Measurements from ENCODE around the gene CFAP20. TPM values are rescaled to one million over a fixed set of nuclear protein-coding genes. Genes with fewer than 3 reads are reported as not detected.
A peak's percentile ranks its signal among the peaks of the same experiment; 100 is the strongest.

The CFAP20 gene
- total RNA-seq, 1 experiment from 2014 or later = 60.4 TPM

- H3K4me2 ChIP-seq (ENCODE audit: insufficient read depth, insufficient read length, low read length) = no peak overlapping the region
- no peak overlapping the region for H3K23ac ChIP-seq (ENCODE audit: insufficient read length, low read depth, low read length)
- no peaks in the 10 kb centered on the region for H3K27me3 Mint-ChIP-seq (ENCODE audit: low read depth)
- H2BK5ac ChIP-seq (ENCODE audit: insufficient read length, low read length) = no peak overlapping the region
- H3K23me2 ChIP-seq (ENCODE audit: insufficient read length, low read depth, low read length, poor library complexity, severe bottlenecking) = no peaks in the 10 kb centered on the region
- H2BK120ac ChIP-seq (ENCODE audit: low read depth, low read length, poor library complexity, severe bottlenecking) = no peak overlapping the region
- no peak for DNase-seq
- WGBS (ENCODE audit: extremely low coverage, insufficient read length, low lambda C conversion rate) = no CpG with 5 or more reads among the region's 5 CpGs
- H3T11ph ChIP-seq (ENCODE audit: low read length) = no peak overlapping the region
- no peaks in the 10 kb centered on the region for H3K9me3 Mint-ChIP-seq
- TF ChIP-seq, protein P1, sequence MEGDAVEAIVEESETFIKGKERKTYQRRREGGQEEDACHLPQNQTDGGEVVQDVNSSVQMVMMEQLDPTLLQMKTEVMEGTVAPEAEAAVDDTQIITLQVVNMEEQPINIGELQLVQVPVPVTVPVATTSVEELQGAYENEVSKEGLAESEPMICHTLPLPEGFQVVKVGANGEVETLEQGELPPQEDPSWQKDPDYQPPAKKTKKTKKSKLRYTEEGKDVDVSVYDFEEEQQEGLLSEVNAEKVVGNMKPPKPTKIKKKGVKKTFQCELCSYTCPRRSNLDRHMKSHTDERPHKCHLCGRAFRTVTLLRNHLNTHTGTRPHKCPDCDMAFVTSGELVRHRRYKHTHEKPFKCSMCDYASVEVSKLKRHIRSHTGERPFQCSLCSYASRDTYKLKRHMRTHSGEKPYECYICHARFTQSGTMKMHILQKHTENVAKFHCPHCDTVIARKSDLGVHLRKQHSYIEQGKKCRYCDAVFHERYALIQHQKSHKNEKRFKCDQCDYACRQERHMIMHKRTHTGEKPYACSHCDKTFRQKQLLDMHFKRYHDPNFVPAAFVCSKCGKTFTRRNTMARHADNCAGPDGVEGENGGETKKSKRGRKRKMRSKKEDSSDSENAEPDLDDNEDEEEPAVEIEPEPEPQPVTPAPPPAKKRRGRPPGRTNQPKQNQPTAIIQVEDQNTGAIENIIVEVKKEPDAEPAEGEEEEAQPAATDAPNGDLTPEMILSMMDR (conservative IDR thresholded peaks at IDR 0.05) = no peak
- no peak overlapping the region for H2AFZ ChIP-seq (ENCODE audit: low read length)
- H3K4me1 Mint-ChIP-seq = no peaks in the 10 kb centered on the region
- H3K36me3 Mint-ChIP-seq (ENCODE audit: insufficient read depth in 1 of 3, low read depth in 3 of 3) = peaks cover 14 to 87% (median 74%) of the 10 kb centered on the region in 3 experiments
- peaks cover 1% of the 10 kb centered on the region; the same call in 1 of the 2 replicates for H3K79me2 ChIP-seq (ENCODE audit: insufficient read depth, low read length)
- H3K79me1 ChIP-seq (ENCODE audit: insufficient read depth, low read depth, low read length, poor library complexity, severe bottlenecking) = peaks cover 10% of the 10 kb centered on the region
- H3K4me1 ChIP-seq (ENCODE audit: insufficient read depth, low read length) = no peaks in the 10 kb centered on the region
- H3K4me3 Mint-ChIP-seq = no peak overlapping the region
- no peak overlapping the region for H4K8ac ChIP-seq (replicated peaks; ENCODE audit: insufficient read length, low read depth, low read length)
- no peaks in the 10 kb centered on the region for H3K27me3 ChIP-seq (ENCODE audit: insufficient read depth, low read length)
- no peak overlapping the region for H3K4ac ChIP-seq (ENCODE audit: low read depth, low read length)
- no peaks in the 10 kb centered on the region for H3K9me3 ChIP-seq (ENCODE audit: control insufficient read depth, low read depth, low read length)
- no peak overlapping the region for H2BK12ac ChIP-seq (ENCODE audit: insufficient read length, low read depth, low read length)
- H4K20me1 ChIP-seq (ENCODE audit: control insufficient read depth, insufficient read depth, insufficient read length) = no peaks in the 10 kb centered on the region
- H3K14ac ChIP-seq (ENCODE audit: insufficient read depth, low read length) = no peak overlapping the region
- no peak overlapping the region for H2BK15ac ChIP-seq (ENCODE audit: low read depth, low read length)
- H4K5ac ChIP-seq (ENCODE audit: insufficient read length, low read depth, low read length) = no peak overlapping the region
- no peak overlapping the region for H2BK20ac ChIP-seq (ENCODE audit: low read depth, low read length, poor library complexity, severe bottlenecking)
- no peak overlapping the region for H3K27ac ChIP-seq (ENCODE audit: insufficient read length, low read depth, low read length)
- no peak overlapping the region for H3K9ac ChIP-seq (ENCODE audit: extremely low read depth, insufficient read length, low read length)
- H2AK5ac ChIP-seq (ENCODE audit: insufficient read length, low read length) = no peak overlapping the region
- no peak overlapping the region for H3K18ac ChIP-seq (ENCODE audit: insufficient read length, low read depth, low read length)
- H3K56ac ChIP-seq (ENCODE audit: insufficient read length, low read depth, low read length) = no peak overlapping the region
- no peak overlapping the region for H4K91ac ChIP-seq (ENCODE audit: insufficient read length, low read depth, low read length)
- H3K27ac Mint-ChIP-seq = peak overlapping the region; percentile 10 to 40 (median 15); a peak in 2 of 7 replicates
Measured at GRCh38 chr16:58176608-58177352, 47.6 kb upstream of the CFAP20 start.

Data from H9 (cell line).